ENCODE measurements around the gene PCAT6.
"Not testable (repeated sequence)": the region's sequence is repeated elsewhere in the genome, so short reads cannot be mapped to it uniquely, and the experiment has no call there.

The PCAT6 gene

DNA sequence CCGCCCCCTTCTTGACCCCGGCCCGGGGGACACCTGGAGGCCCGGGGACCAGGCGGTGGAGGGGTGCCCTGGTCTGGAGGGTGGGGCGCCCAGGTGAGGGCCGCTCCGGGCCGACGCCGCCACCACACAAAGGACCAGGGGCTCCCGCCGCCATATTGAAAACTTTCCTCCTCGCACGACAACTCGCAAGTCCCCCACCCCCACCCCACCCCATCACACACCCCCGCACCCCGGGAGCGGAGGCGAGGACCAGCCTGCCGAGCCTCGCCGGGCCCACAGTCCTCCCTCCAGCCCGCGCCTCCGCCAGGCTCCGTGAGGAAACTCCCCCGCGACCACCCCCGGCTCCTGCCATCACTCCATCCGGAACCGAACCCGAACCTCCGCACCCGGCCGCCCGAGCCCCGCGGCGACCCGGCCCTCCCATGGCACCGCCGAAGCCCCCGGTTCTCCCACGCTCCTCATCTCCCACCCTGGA, 3.3 kb upstream of the PCAT6 start:
- DNase-seq (ENCODE audit: low read depth in 3 of 3), result peak in 2 of 3 experiments; percentile 16 to 46

DNA sequence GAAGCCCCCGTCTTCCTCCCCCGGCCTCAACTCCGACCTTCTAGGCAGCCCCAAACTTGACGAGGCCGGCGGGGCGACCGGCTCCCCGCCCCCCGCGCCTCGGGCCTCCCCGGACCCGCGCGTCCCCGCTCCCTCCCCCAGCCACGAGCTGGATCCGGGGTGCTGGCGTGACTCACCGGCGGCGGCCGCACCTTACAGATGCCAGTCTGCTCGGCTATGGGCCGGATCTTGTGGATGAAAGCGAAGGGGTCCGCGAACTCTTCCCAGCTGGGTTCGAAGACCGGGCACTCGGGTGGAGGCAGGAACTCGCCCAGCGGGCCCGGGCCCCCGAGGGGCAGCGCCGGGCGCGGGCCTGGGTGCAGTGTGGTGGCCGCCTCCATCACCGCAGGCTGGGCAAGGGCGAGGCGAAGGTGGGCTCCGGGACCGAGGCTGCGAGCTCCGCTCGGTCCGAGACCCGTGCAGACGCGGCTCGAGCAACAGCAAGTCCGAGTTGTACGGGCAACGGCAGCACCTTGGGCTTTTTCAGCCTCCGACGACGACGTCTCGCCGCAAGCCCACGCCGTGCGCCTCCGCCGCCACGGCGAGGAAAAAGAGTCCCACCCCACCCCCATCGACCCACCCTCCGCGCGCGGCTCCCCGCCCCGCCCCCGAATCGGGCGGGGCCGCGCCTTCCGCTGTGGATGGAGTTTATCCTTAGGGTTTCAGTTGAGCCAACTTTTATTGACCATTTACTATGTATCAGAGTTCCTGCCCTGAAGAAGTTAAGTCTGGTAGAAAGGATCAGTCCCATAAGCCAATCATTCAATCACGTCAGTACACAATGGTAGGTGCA, 2.6 kb upstream of the PCAT6 start, which contains the start of gene KDM5B:
Gene KDM5B, minus strand, starts transcription at position 496 of the 832 bp plus-strand sequence. Its CDS starts 116 bp downstream, at position 380.
- DNase-seq (ENCODE audit: low read depth in 3 of 3), result peak; percentile 40 to 67 (median 46)

DNA sequence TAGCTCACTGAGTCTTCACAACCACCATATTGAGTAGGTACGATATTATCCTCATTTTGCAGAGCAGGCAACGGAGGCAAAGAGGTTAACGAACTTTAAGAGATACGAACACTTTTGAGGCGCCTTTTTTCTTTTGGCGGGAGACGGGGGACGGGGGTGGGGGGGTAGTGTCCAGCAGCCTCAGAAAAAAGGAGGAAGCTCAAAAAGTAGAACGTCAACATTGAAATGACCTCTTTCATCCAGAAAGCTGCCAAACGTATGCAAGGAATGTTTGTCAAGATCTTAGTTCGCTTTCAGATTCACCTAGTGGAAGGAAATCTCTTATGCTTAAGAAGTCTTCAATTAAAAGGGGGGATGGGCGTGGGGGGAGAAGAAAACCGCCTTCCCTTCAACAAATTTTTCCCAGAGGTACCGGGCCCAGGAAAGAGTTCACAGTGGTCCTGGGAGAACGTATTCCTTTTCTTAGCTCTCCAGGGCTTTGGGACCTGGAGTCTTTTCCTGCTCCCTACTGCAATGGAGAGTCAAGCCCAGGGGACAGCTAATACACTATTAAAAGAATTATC, 1.1 kb upstream of the PCAT6 start:
- no peak for DNase-seq (ENCODE audit: low read depth in 3 of 3)

DNA sequence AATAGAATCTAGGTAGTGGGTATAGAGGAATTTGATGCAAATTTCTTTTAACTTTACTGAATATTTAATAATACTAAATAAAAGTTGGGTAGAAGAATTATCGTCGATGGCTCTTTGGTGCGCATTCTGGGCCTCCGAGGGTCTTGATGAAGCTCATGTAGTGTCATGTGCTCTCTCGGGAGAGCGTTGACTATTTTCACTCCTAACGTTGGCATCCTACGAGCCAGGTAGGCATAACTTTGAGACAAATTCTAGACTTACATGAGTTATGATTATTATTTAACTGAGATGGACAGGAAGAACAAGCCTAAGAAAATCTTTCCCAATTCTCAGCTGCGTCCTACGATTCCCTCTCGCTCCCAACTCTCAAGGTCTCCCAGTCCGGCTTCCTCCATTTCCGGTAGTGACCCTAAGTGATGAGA, 550 bp upstream of the PCAT6 start:
- DNase-seq (ENCODE audit: low read depth in 3 of 3), result no peak

DNA sequence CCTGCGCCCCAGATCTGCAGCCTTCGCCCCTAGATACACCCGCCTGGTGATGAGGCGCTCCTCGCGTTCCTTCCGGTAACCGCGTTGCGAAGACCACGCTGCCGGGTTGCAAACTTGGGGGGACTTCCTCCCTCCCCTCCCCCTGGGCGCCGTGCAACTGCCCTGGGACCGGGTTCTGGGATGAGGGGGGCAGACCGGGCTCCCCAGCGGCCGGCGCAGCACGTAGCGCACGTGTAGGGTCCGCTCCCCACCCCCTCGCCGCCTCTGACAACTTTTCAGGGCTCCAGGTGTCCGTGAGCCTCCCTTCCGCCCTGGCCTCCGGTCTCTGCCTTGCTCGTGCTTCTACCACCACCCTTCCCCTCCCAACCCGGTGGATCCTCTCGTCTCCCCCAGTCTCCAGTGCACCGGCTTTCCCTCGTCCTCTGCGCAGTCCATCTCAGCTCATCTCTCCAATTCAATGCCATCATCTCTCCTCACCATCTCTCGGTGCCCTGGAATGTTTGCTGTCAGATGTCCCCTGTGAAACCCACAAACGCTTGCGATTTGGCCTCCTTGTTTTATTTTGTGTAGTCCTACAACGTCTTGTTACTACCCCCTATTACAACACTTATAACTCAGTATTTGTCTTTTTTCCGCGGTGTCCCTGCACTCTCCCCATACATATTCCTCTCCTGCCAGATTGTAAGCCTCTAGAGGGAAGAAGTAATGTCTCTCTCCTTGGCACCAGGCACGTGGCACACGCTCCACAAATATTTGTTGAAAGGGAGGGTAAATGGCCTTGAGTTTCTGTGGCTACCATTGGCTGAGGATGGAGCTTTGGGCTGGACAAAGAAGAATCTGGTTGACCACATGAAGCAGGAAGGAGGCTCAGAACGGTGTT, 782 bp downstream of the PCAT6 start:
- peak in 1 of 3 experiments; percentile 50 for DNase-seq (ENCODE audit: low read depth in 3 of 3)

DNA sequence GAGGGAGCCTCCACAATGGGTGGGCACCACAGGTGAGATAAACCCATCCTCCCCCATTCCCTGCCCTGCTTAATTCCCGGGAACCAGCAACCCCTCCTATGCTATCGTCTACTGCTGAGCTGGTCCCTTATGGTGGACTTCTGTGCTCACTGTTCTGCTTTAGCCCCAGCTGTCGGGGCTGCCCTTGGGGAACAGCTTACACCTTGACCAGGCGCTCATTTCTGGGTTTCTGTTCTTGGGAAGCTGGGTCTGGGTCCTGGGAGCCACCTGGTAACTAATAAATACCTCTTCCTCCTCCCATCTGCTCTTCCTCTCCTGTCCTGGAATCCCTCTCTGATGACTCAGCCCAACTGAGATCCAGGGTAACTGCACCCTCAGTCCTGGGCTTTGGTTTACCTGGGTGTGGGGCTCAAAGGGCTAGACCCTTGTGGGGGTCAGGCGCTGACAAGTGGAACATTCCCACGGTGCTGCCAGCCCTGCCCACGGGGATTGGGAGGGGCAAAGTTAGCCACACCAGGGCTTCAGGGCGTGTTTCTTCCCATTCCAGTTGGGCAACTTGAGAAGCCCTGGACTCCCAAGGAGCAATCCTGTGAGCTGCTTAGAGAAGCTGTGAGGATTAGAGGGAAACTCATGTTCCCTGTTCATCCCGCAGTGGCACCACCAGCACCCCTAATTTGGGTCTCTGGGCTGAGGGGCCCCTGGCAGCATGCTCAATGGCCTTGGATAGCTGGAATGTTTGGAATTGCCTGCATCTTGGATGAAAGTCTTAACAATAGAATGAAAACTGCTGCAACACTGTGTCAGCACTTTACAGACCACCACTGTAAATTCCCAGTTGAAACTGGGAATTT, 1.6 kb downstream of the PCAT6 start:
- DNase-seq (ENCODE audit: low read depth in 3 of 3), result no peak

DNA sequence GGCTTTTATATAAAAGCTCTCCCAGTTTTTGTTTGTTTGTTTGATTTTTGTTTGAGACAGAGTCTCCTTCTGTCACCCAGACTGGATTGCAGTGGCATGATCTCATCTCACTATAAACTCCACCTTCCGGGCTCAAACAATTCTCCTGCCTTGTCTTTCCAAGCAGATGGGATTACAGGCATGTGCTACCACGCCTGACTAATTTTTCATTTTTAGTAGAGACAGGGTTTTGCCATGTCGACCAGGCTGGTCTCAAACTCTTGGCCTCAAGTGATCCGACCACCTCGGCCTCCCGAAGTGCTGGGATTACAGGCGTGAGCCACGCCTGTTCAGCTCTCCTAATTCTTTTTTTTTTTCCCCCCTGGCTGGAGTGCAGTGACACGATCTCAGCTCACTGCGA, 4.4 kb downstream of the PCAT6 start:
- DNase-seq (ENCODE audit: low read depth in 3 of 3), result no peak

DNA sequence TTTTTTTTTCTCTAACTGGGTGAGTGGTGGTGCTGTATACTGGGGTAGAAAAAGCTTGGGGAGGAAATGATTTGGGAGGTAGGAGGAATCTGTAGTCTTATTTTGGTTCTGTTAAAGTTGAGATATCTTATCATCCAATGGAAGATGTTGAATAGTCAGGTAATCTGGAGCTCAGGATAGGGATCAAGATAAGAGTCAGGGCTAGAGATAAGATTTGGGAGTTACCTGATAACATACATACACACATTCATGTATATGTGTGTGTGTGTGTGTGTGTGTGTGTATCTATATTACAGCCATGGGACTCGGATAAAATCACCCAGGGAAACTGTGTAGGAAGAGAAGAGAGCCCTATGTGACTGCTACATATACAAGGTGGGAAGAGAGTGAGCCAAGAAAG, 8.1 kb downstream of the PCAT6 start:
- no peak for DNase-seq (ENCODE audit: low read depth in 3 of 3)

DNA sequence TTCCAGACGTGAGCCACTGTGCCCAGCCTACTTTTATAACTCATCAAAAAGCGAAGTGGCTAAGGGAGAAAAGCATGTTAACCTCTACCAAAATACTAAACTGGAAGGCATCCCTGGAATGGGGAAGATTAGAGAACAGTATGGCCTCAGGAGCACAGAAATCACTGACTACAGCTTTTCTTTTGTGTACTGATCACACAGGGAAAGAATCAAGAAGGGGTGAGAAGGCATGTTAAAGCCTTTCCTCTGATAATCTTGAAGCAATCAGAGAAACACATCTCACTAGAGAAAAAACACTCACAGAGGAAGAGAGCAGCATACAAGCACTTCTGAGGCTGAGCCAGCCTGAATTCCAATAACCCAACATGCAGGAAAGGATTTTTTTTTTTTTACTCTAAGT, 10.7 kb downstream of the PCAT6 start:
- no peak for DNase-seq (ENCODE audit: low read depth in 3 of 3)

DNA sequence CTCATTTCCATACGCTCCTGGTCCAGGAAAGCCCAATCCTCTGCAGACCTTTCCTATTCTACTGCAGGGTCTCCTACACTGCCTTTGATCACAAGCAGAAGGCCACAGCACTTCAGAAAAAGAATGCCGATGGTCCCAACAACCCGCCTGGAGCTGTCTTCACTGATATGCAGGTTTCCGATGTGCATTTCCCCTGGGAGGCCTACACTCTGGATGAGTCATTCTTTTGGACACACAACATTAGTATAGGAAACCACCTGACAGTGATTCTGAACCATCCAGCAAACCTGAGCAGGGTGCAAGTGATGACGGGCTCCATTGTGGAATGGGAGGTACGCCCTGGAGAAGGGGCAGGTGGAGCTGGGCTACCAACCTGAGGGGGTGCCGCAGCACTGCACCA, 15.0 kb downstream of the PCAT6 start:
- no peak for DNase-seq (ENCODE audit: low read depth in 3 of 3)

DNA sequence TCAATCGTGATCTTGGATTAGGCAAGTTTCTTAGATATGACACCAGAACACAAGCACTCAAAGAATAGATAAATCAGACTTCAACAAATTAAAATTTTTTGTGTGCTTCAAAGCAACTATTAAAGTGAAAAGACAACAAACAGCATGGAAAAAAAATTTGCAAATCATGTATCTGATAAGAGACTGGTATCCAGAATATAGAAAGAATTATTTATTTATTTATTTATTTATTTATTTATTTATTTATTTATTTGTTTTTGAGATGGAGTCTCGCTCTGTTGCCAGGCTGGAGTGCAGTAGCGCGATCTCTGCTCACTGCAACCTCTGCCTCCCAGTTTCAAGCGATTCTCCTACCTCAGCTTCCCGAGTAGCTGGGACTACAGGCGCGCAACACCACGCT, 18.5 kb downstream of the PCAT6 start:
- DNase-seq (ENCODE audit: low read depth in 3 of 3), result not testable (repeated sequence)

DNA sequence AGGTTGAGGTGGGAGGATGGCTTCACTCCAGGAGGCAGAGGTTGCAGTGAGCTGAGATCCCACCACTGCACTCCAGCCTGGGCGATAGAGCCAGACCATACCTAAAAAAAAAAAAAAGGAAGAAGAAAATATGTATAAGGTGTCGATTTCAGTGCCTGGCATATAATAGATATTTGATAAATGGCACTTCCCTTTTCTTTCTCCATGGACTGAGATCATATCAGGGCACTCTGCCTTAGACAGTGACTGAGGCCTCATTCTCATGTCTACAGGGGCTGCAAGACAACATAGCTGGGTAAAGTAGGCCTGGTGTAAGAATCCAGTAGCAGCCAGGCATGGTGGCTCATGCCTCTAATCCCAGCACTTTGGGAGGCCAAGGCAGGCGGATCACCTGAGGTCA, 21.2 kb downstream of the PCAT6 start:
- no peak for DNase-seq (ENCODE audit: low read depth in 3 of 3)

DNA sequence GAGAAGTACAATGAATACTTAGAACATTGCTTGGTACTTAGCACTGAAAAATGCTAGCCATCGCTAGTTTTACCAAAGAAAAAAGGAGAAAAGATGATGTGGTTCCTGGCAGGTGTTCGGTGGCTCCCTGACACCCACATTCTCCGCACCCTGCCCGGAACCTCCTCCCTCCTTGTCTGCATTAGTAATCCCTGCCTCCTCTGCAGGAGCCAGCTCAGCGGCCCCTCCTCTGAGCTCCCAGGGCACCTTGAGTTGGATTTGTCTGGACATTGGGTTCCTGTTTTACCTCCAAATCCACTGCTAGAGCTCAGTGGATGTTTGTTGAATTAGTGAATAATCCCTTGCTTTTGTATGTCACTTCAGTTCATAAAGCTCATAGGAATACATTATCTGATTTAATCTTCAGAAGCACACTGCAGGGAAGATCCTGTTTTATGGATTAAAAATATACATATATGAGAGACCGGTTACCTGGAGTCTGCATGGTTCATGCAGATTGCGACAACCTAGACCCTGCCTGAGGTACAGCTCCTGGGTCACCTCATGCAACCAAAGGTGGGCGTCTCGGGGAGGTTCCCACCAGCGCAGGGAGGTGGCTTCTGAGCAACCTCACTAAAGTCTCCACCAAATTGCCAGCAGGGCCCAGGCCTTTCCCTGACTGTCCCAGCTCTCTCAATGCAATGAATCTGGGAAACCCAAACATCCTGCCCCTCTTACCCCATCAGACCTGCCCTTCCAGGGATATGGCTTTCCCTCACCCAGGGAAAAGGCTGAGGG, 24.2 kb downstream of the PCAT6 start:
- DNase-seq (ENCODE audit: low read depth in 3 of 3), result peak in 1 of 3 experiments; percentile 23

DNA sequence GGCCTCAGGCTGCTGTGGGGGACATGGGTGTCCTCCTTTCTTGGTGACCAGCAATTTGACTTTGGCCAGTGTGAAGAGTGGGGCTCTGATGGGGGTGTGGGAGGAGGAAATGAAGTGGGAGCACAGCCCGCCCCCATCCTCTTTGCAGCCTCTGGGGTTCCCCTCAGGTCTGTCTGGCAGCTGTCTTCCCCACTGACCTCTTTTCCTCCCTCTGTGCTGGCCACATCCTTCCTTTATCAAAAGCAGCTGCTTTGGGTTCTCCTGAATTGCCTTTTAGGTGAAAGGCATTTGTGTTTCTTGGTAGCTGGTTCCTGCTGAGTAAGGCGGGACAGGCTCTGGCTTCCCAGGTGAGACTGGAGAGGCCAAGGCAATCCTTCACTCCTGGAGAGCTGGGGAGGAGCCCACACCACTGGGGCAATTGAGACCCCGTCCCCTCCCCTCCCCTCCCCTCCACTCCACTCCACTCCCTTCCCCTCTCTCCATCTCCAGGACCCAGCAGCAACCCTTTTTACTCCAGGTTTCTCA, 24.9 kb downstream of the PCAT6 start:
- DNase-seq (ENCODE audit: low read depth in 3 of 3), result no peak

DNA sequence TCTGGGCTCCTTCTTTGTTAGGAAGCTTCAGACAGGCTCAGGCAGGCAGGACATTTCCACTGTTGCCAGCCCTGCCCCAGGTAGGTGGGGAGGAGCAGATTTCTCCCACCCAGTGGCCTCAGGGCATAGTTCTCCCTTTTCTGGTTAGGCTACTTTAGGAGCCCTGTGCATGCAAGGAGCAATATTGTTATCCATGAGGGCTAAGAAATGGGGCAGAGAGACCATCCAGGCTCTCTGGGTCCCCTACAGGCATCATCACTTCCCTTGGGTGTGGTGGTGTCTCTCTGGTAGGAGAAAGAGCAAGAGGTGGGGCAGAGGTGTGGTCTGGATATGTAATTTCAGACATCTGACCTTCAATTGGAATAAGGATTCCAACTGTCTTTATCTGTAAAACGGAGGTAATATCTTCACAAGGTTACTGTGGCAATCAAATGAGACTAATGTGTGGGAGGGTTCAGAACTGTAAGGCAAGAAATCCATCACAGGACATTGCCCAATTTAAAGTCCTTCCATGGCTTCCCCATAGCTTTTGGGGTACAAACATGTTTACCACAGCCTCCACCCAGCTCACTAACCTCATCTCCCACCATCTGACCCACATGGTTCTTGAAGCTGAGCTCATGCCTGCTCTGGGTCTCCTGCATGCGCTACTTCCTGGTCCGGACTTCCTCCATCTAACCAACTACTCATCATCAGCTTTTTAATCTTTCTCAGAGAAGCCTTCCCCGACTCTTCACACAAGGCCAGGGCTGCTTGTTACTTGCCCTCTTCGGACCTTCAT, 26.1 kb downstream of the PCAT6 start:
- DNase-seq (ENCODE audit: low read depth in 3 of 3), result no peak

DNA sequence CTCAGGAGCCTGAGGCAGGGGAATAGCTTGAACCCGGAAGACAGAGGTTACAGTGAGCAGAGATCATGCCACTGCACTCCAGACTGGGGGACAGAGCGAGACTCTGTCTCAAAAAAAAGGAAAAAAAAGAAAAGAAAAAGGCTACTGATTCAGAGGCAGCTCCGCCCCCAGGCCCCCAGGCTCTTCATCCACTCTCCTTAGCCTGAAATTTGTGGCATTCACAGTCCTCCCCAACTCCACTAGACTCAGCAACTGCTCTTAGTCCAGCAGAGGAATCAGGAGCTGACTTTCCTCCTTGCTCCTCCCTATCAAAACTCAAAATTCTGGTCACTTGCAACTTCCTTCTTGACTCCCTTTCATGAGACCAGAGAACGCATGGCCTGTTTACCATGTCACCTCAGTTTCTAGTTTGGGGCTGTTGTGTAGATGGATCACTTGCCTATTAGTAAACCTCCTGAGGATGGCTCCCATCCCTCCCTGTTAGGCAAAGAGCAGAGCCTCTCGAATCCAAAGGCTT, 27.1 kb downstream of the PCAT6 start:
- DNase-seq (ENCODE audit: low read depth in 3 of 3), result no peak

DNA sequence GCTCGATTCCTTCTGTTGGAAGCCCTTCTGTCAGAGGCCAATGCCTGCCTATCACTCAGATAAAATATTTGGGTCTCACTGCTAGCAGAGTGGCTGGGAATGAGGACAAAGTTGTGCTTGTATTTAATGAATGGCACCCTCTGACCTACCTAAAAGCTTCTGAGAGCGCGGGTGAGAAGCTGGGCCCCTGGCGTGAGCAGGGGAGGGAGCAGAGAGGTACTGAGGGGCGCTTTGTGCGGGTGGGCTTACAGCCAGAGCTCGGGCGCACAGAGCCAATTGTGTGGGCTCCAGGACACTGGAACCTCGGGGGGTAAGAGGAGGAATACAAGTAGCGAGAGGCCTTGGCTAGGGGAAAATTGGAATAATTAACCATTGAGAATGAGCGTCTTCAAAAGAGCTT, 32.3 kb downstream of the PCAT6 start:
- DNase-seq (ENCODE audit: low read depth in 3 of 3), result no peak

DNA sequence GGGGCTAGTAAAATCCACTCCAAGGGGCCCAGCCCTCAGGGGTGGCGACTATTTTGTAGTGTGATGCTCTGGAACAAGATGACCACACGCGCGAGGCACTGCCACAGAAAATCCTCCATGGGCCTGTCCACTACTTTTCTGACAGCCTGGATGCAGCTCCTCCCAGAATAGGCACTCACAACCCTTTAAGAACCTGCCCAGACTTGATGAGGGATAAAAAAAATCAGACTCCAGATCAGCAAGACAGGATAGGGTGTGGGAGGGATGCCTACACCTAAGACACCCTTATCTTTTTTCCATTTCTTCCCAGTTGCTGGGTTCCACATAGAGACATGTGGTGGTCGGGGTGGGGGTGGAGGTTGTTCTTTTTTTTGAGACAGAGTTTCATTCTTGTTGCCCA, 33.5 kb downstream of the PCAT6 start:
- no peak for DNase-seq (ENCODE audit: low read depth in 3 of 3)

DNA sequence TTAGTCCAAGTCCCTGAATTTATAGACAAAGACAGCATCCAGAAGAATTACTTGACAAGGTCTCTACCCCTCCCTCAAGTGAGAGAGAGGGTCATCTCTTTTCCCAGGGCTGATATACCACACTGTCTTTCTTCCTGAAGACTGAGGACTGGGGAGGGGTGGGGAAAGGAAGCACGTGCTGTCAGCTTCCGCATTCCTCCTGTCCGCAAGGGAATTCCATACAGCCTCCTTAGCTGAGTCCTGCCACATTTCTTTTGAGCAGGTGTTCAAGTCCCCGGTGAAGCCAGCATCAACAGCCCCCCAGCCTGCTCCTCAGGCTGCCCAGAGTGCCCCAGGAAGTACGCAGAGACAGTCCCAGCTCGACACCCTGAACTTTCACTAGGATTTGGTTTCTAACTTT, 34.2 kb downstream of the PCAT6 start:
- no peak for DNase-seq (ENCODE audit: low read depth in 3 of 3)

Data from stimulated activated CD4-positive, alpha-beta T cell treated with anti-CD3 and anti-CD28 coated beads, TNF-alpha, amount 100 ng/mL, for 24 hours (primary cell).